ENCODE measurements around the gene FBXO46. TPM values are rescaled to one million over a fixed set of nuclear protein-coding genes. Genes with fewer than 3 reads are reported as not detected.

The FBXO46 gene
- total RNA-seq, 2 experiments from 2014 or later, result 26.1 to 29.4 TPM

GRCh38 chr19:45716359-45717130, 14.2 kb downstream of the FBXO46 start:
- Mint-ChIP-seq H3K9me3 (no peaks in the 10 kb centered on the region), H3K4me3 (peak overlapping the region; percentile 96), H3K27ac (peak overlapping the region; percentile 93), H3K27me3 (no peaks in the 10 kb centered on the region), H3K4me1 (ENCODE audit: low read depth) (peaks cover 35% of the 10 kb centered on the region), H3K36me3 (peaks cover 14% of the 10 kb centered on the region)
- intact Hi-C loops (cut with micrococcal nuclease), result loop anchor here (1.0 to 5.0 kb wide), 10 partner anchors 14 to 210 kb away; partner anchors contain the start of genes DMWD, FBXO46, IRF2BP1 and OPA3
- DNase-seq, result peak; percentile 38
- ChIA-PET CTCF (interaction anchor here (0.8 to 6.8 kb wide), 16 partner anchors 9 to 277 kb away, joined by 3 to 68 read pairs (median 4); partner anchors contain the start of genes FBXO46, QPCTL and SNRPD2), POLR2A (interaction anchor here (0.7 to 4.2 kb wide), 10 partner anchors 12 to 186 kb away, joined by 3 to 31 read pairs (median 3); partner anchors contain the start of genes FBXO46, MYPOP, QPCTL and SIX5)

DNA sequence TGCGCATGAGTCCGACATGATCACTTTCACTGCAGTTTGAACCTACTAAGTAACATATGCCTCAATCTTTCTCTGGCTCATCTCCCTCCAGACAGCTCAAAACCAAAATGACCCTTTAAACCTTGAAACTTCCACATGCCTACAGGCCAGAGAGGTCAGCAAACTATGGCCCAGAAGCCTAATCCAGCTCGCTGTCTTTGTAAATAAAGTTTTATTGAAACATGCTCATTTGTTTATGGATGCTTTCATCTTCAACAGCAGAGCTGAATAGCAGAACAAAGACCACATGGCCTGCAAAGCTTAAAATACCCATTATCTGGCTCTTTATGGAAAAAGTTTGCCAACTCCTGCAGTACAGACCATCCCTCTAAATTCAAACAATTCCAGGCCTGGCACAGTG, 15.6 kb downstream of the FBXO46 start:
- Mint-ChIP-seq H3K27ac (no peak overlapping the region), H3K27me3 (no peaks in the 10 kb centered on the region), H3K4me3 (no peak overlapping the region), H3K4me1 (ENCODE audit: low read depth) (peaks cover 37% of the 10 kb centered on the region), H3K9me3 (no peaks in the 10 kb centered on the region), H3K36me3 (peaks cover 23% of the 10 kb centered on the region)
- intact Hi-C loops (cut with micrococcal nuclease), result loop anchor here (5.0 kb wide), 1 partner anchor 33 kb away; no protein-coding TSS in a partner anchor
- no peak for DNase-seq
- ChIA-PET POLR2A (interaction anchor here (4.2 kb wide), 1 partner anchor 23 kb away, joined by 31 read pairs; the partner anchor contains the start of genes QPCTL and SNRPD2), CTCF (interaction anchor here (0.7 to 6.8 kb wide), 2 partner anchors 22 to 54 kb away, joined by 8 to 68 read pairs; partner anchors contain the start of genes QPCTL, SIX5 and SNRPD2)

DNA sequence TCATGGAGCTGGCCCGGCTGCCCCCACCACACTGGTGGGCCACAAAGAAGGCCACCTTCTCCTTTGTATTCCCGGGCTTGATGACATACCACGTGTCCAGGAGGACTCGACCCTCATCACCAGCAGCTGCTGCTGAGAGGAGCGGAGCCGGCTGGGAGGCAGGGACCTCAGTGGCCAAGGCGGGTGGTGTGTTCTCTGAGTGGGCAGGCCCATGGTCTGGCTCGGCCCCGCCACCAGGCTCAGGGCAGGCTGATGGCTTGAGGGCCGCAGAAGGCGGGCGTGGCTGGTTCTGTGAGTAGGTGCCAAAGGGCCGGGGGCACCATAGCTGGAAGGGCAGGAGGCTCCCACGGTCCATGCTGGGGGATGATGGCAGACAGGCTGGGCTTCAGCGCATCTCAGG, 17.6 kb downstream of the FBXO46 start:
- ChIA-PET POLR2A (no interaction called here), CTCF (no interaction called here)
- intact Hi-C loops (cut with micrococcal nuclease), result no loop called here
- Mint-ChIP-seq H3K36me3 (peaks cover 21% of the 10 kb centered on the region), H3K4me1 (ENCODE audit: low read depth) (peaks cover 25% of the 10 kb centered on the region), H3K9me3 (no peaks in the 10 kb centered on the region), H3K27me3 (no peaks in the 10 kb centered on the region), H3K4me3 (no peak overlapping the region), H3K27ac (no peak overlapping the region)
- DNase-seq, result no peak

DNA sequence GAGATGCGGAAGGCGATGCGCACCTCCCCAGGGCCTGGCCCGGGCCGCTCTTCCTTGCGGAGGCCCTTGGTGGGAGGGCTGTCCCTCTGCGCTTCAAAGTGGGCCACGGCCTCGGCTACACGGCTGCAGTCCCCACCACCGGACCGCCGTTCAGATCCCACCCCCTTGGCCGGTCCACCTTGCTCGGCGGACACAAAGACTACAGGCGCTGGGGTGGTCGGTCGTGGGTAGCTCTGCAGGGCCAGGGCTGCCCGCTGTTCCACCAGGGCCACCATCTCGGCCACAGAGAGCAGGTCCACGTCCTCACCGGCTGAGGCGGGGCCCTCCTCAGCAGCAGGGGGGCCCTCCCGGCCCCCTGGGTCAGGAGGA, 18.0 kb downstream of the FBXO46 start:
- DNase-seq, result no peak
- Mint-ChIP-seq H3K27ac (no peak overlapping the region), H3K9me3 (no peaks in the 10 kb centered on the region), H3K36me3 (peaks cover 21% of the 10 kb centered on the region), H3K27me3 (no peaks in the 10 kb centered on the region), H3K4me1 (ENCODE audit: low read depth) (peaks cover 21% of the 10 kb centered on the region), H3K4me3 (no peak overlapping the region)
- CTCF ChIA-PET, result interaction anchor here (1.0 kb wide), 1 partner anchor 20 kb away, joined by 3 read pairs; the partner anchor contains the start of gene QPCTL
- intact Hi-C loops (cut with micrococcal nuclease), result no loop called here
- POLR2A ChIA-PET, result no interaction called here

- Mint-ChIP-seq H3K27ac (no peak overlapping the region), H3K4me3 (no peak overlapping the region), H3K9me3 (no peaks in the 10 kb centered on the region), H3K4me1 (ENCODE audit: low read depth) (peaks cover 21% of the 10 kb centered on the region), H3K36me3 (peaks cover 21% of the 10 kb centered on the region), H3K27me3 (no peaks in the 10 kb centered on the region)
- intact Hi-C loops (cut with micrococcal nuclease), result no loop called here
- POLR2A ChIA-PET, result no interaction called here
- DNase-seq, result no peak
- CTCF ChIA-PET, result interaction anchor here (1.0 to 2.6 kb wide), 2 partner anchors 18 to 20 kb away, joined by 3 to 11 read pairs; partner anchors contain the start of gene QPCTL
Observed at GRCh38 chr19:45711851-45712698, 18.6 kb downstream of the FBXO46 start.

- POLR2A ChIA-PET, result no interaction called here
- DNase-seq, result no peak
Observed at GRCh38 chr19:45710356-45711130, 20.2 kb downstream of the FBXO46 start.

GRCh38 chr19:45705710-45706415, 24.8 kb downstream of the FBXO46 start:
- H3K9me3 Mint-ChIP-seq, result no peaks in the 10 kb centered on the region
- ChIA-PET POLR2A (interaction anchor here (1.0 kb wide), 1 partner anchor 13 kb away, joined by 3 read pairs; no protein-coding TSS in a partner anchor), CTCF (interaction anchor here (3.3 kb wide), 1 partner anchor 12 kb away, joined by 19 read pairs; the partner anchor contains the start of gene QPCTL)
- no peaks in the 10 kb centered on the region for H3K27me3 Mint-ChIP-seq
- peaks cover 26% of the 10 kb centered on the region for H3K36me3 Mint-ChIP-seq
- no peak overlapping the region for H3K27ac Mint-ChIP-seq
- peaks cover 2% of the 10 kb centered on the region for H3K4me1 Mint-ChIP-seq (ENCODE audit: low read depth)
- no peak for DNase-seq
- no peak overlapping the region for H3K4me3 Mint-ChIP-seq
- intact Hi-C loops (cut with micrococcal nuclease), result no loop called here

More at GRCh38 chr19:45710356-45711130, 20.2 kb downstream of the FBXO46 start:
- intact Hi-C loops (cut with micrococcal nuclease), result no loop called here
- Mint-ChIP-seq H3K4me1 (ENCODE audit: low read depth) (peaks cover 11% of the 10 kb centered on the region), H3K4me3 (no peak overlapping the region), H3K9me3 (no peaks in the 10 kb centered on the region), H3K27ac (peak overlapping the region; percentile 21), H3K27me3 (no peaks in the 10 kb centered on the region), H3K36me3 (peaks cover 21% of the 10 kb centered on the region)
- CTCF ChIA-PET, result interaction anchor here (1.2 to 2.6 kb wide), 2 partner anchors 14 to 17 kb away, joined by 4 to 11 read pairs; no protein-coding TSS in a partner anchor

- Mint-ChIP-seq H3K4me3 (no peak overlapping the region), H3K27ac (no peak overlapping the region), H3K36me3 (peaks cover 22% of the 10 kb centered on the region), H3K4me1 (ENCODE audit: low read depth) (no peaks in the 10 kb centered on the region), H3K9me3 (no peaks in the 10 kb centered on the region), H3K27me3 (no peaks in the 10 kb centered on the region)
- ChIA-PET CTCF (interaction anchor here (1.5 to 3.3 kb wide), 3 partner anchors 12 to 25 kb away, joined by 5 to 19 read pairs (median 7); partner anchors contain the start of gene QPCTL), POLR2A (interaction anchor here (1.0 kb wide), 1 partner anchor 12 kb away, joined by 3 read pairs; no protein-coding TSS in a partner anchor)
- intact Hi-C loops (cut with micrococcal nuclease), result no loop called here
- DNase-seq, result no peak
Observed at GRCh38 chr19:45705115-45705514, 25.6 kb downstream of the FBXO46 start.

- Mint-ChIP-seq H3K9me3 (no peaks in the 10 kb centered on the region), H3K4me1 (ENCODE audit: low read depth) (peaks cover 6% of the 10 kb centered on the region), H3K27ac (no peak overlapping the region), H3K27me3 (no peaks in the 10 kb centered on the region), H3K36me3 (peaks cover 20% of the 10 kb centered on the region), H3K4me3 (no peak overlapping the region)
- intact Hi-C loops (cut with micrococcal nuclease), result no loop called here
- CTCF ChIA-PET, result interaction anchor here (2.8 kb wide), 1 partner anchor 9 kb away, joined by 10 read pairs; the partner anchor contains the start of genes QPCTL and SNRPD2
- DNase-seq, result no peak
- POLR2A ChIA-PET, result no interaction called here
Observed at GRCh38 chr19:45701676-45702075, 29.0 kb downstream of the FBXO46 start.

DNA sequence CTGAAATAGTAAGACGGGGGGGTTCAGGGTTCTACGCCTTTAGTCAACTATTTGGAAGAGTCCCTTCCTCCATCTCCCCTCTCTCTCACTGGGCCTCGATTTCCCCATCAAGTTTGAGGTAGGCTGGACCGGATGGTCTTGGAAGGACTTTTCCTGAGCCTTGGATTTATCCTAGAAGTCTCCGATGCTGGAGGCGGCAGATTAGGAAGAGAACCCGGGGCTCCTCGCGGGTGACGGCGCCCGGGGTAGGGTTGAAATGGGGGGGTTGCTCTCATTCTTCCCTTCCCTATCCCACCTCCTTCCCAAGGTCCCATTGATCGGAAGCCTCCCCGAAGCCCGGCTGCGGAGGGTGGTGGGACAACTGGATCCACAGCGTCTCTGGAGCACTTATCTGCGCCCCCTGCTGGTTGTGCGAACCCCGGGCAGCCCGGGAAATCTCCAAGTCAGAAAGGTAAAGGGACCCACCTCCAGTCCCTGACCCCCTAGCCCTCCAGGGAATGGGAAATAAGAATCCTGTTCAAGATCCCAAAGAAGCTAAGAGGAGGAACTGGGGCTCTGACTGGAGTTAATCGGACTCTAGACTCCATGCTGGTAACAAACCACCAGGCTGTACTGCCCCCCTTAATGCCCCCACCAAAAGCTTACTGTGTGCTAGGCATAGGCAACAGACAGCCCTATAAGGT, 37.4 kb downstream of the FBXO46 start:
- POLR2A ChIA-PET, result interaction anchor here (0.6 to 4.1 kb wide), 8 partner anchors 11 to 1244 kb away, joined by 3 to 31 read pairs (median 7); partner anchors contain the start of gene FBXO46
- intact Hi-C loops (cut with micrococcal nuclease), result loop anchor here (5.0 kb wide), 3 partner anchors 81 to 186 kb away; partner anchors contain the start of gene VASP

More for the DNA sequence above, 37.4 kb downstream of the FBXO46 start:
- peaks cover 34% of the 10 kb centered on the region for H3K36me3 Mint-ChIP-seq
- H3K4me1 Mint-ChIP-seq (ENCODE audit: low read depth), result peaks cover 23% of the 10 kb centered on the region
- H3K9me3 Mint-ChIP-seq, result no peaks in the 10 kb centered on the region
- CTCF ChIA-PET, result interaction anchor here (0.7 to 7.3 kb wide), 39 partner anchors 8 to 968 kb away, joined by 3 to 77 read pairs (median 5); partner anchors contain the start of genes DACT3, EML2, FBXO46 and GIPR
- no peaks in the 10 kb centered on the region for H3K27me3 Mint-ChIP-seq
- H3K27ac Mint-ChIP-seq, result peak overlapping the region; percentile 94
- H3K4me3 Mint-ChIP-seq, result peak overlapping the region; percentile 97
- peak; percentile 85 for DNase-seq

All from activated CD4-positive, alpha-beta memory T cell treated with anti-CD3 and anti-CD28 coated beads for 36 hours (primary cell).